GM23338 (cell line): ENCODE measurements around the gene UBAP1L. TPM values are rescaled to one million over a fixed set of nuclear protein-coding genes. Genes with fewer than 3 reads are reported as not detected.

Experiments
- ATAC-seq: fragments of 200-7000 bp; cut with Tn5 transposase; 3 replicates; pipeline ENCODE4 v1.9.1; 2020
- DNase-seq: peaks from one replicate; pipeline ENCODE4 v3.0.0-alpha.2; 2015; ENCODE audit warnings: low spot score
- H2AFZ ChIP-seq: fragments of 200-600 bp; sonication (generic); 2 replicates; pipeline ENCODE4 v1.8.0; 2016; ENCODE audit warnings: antibody characterized with exemption, mild to moderate bottlenecking, moderate library complexity
- H3F3A ChIP-seq: fragments of 200-600 bp; sonication (generic); replicated peaks from 2 replicates; pipeline ENCODE4 v1.8.0; 2017; ENCODE audit warnings: antibody characterized with exemption, mixed run types, low read depth
- H3K27ac ChIP-seq: fragments of 200-600 bp; sonication (generic); 2 replicates; pipeline ENCODE4 v1.6.1; 2016; ENCODE audit warnings: low read depth
- H3K27me3 ChIP-seq: fragments of 200-600 bp; sonication (generic); 2 replicates; pipeline ENCODE4 v1.8.0; 2016; ENCODE audit warnings: mild to moderate bottlenecking, mixed run types, moderate library complexity; ENCODE audit not compliant: insufficient read depth
- H3K36me3 ChIP-seq: fragments of 200-600 bp; sonication (generic); 2 replicates; pipeline ENCODE4 v1.8.0; 2016; ENCODE audit warnings: mild to moderate bottlenecking; ENCODE audit not compliant: insufficient read depth
- H3K4me1 ChIP-seq: fragments of 200-600 bp; sonication (generic); 2 replicates; pipeline ENCODE4 v1.8.0; 2016; ENCODE audit warnings: mild to moderate bottlenecking, moderate library complexity; ENCODE audit not compliant: insufficient read depth
- H3K4me2 ChIP-seq: fragments of 200-600 bp; sonication (generic); 2 replicates; pipeline ENCODE4 v1.7.1; 2017; ENCODE audit warnings: mixed run types
- H3K4me3 ChIP-seq: fragments of 200-600 bp; sonication (generic); 2 replicates; pipeline ENCODE4 v1.6.1; 2016; ENCODE audit warnings: mixed run types
- H3K79me2 ChIP-seq: fragments of 200-600 bp; sonication (generic); replicated peaks from 2 replicates; pipeline ENCODE4 v1.8.0; 2017; ENCODE audit warnings: mild to moderate bottlenecking; ENCODE audit not compliant: insufficient read depth
- H3K9me2 ChIP-seq: fragments of 200-600 bp; sonication (generic); 2 replicates; pipeline ENCODE4 v1.8.0; 2017; ENCODE audit not compliant: insufficient read depth
- H4K20me1 ChIP-seq: fragments of 200-600 bp; sonication (generic); replicated peaks from 2 replicates; pipeline ENCODE4 v1.8.0; 2017; ENCODE audit warnings: mild to moderate bottlenecking; ENCODE audit not compliant: insufficient read depth
- H3K27ac Mint-ChIP-seq: 2 replicates; pipeline ENCODE4 v1.8.0; 2020; ENCODE audit warnings: inconsistent platforms, mild to moderate bottlenecking, moderate library complexity, mixed read lengths
- H3K27me3 Mint-ChIP-seq: 3 replicates; pipeline ENCODE4 v1.8.0; 2022; ENCODE audit warnings: low read depth, mild to moderate bottlenecking, moderate library complexity, mixed read lengths, inconsistent platforms; ENCODE audit not compliant: insufficient read depth, poor library complexity
- H3K36me3 Mint-ChIP-seq: 3 replicates; pipeline ENCODE4 v1.8.0; 2021; ENCODE audit warnings: low read depth, mild to moderate bottlenecking, inconsistent platforms, moderate library complexity, mixed read lengths
- H3K4me1 Mint-ChIP-seq: 3 replicates; pipeline ENCODE4 v1.8.0; 2020; ENCODE audit warnings: mild to moderate bottlenecking, inconsistent platforms, mixed read lengths
- H3K4me3 Mint-ChIP-seq: 3 replicates; pipeline ENCODE4 v1.8.0; 2021; ENCODE audit warnings: moderate library complexity, mild to moderate bottlenecking, inconsistent platforms, mixed read lengths
- H3K9me3 Mint-ChIP-seq: 3 replicates; pipeline ENCODE4 v1.8.0; 2020; ENCODE audit warnings: moderate library complexity, mild to moderate bottlenecking, inconsistent platforms, mixed read lengths
- JUNB ChIP-seq: IDR thresholded peaks from one replicate; pipeline ENCODE4 v1.6.1; 2016; ENCODE audit warnings: antibody characterized with exemption; ENCODE audit not compliant: unreplicated experiment
- STAT1 ChIP-seq: IDR thresholded peaks from one replicate; pipeline ENCODE4 v1.6.1; 2016; ENCODE audit warnings: antibody characterized with exemption; ENCODE audit not compliant: unreplicated experiment
- polyA plus RNA-seq: library from polyadenylated mRNA; unstranded; fragments of >200 nt; fragmentation: Nextera tagmentation; extraction: Ambion mirVana; gene quantifications from 2 replicates; pipeline ENCODE4 v1.2.1, GENCODE V29; 2016
- total RNA-seq: library from RNA; depleted of rRNA; stranded (reverse); fragments of >200 nt; shearing (Covaris generic); gene quantifications from 2 replicates; pipeline ENCODE4 v1.2.3, GENCODE V29; 2014
- TF ChIP-seq, protein P1 (sequence below): fragments of 250-450 bp; sonication (Bioruptor Pico); IDR thresholded peaks from 2 replicates; pipeline ENCODE4 v1.5.0; 2020; ENCODE audit warnings: mild to moderate bottlenecking, moderate library complexity
- TF ChIP-seq, protein P2 (sequence below), 2 experiments: fragments of 200-600 bp in 1 of 2; sonication (generic) in 1 of 2; conservative IDR thresholded peaks; 2 replicates each; pipeline versions ENCODE4 v1.5.1 to v1.6.1; 2016 to 2017; ENCODE audit warnings: antibody characterized with exemption in 2 of 2, low read depth in 2 of 2, mild to moderate bottlenecking in 2 of 2, moderate library complexity in 1 of 2

The UBAP1L gene
- total and polyA plus RNA-seq, 2 experiments from 2014 or later, result 0.53 to 1.5 TPM

DNA sequence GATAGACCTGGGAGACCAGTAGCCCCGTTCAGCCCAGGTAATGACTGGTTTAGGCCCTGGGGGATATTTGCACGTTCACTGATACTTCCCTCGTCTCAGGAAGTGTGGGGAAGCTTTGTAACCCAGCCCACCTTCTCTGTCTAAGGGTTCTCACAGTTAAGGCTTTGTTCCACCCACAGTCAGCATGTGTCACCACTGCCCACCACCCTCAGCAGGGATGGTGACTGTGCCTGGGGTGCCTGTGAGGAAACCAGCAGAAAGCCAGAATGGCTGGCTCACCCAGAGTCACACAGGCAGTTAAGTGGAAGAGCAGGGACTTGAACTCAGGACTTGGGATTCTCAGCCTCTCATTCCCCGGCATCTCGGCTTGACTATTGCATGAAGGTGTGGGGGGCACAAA lies 33.2 kb downstream of the UBAP1L start (continued):
- TF ChIP-seq, protein P1, sequence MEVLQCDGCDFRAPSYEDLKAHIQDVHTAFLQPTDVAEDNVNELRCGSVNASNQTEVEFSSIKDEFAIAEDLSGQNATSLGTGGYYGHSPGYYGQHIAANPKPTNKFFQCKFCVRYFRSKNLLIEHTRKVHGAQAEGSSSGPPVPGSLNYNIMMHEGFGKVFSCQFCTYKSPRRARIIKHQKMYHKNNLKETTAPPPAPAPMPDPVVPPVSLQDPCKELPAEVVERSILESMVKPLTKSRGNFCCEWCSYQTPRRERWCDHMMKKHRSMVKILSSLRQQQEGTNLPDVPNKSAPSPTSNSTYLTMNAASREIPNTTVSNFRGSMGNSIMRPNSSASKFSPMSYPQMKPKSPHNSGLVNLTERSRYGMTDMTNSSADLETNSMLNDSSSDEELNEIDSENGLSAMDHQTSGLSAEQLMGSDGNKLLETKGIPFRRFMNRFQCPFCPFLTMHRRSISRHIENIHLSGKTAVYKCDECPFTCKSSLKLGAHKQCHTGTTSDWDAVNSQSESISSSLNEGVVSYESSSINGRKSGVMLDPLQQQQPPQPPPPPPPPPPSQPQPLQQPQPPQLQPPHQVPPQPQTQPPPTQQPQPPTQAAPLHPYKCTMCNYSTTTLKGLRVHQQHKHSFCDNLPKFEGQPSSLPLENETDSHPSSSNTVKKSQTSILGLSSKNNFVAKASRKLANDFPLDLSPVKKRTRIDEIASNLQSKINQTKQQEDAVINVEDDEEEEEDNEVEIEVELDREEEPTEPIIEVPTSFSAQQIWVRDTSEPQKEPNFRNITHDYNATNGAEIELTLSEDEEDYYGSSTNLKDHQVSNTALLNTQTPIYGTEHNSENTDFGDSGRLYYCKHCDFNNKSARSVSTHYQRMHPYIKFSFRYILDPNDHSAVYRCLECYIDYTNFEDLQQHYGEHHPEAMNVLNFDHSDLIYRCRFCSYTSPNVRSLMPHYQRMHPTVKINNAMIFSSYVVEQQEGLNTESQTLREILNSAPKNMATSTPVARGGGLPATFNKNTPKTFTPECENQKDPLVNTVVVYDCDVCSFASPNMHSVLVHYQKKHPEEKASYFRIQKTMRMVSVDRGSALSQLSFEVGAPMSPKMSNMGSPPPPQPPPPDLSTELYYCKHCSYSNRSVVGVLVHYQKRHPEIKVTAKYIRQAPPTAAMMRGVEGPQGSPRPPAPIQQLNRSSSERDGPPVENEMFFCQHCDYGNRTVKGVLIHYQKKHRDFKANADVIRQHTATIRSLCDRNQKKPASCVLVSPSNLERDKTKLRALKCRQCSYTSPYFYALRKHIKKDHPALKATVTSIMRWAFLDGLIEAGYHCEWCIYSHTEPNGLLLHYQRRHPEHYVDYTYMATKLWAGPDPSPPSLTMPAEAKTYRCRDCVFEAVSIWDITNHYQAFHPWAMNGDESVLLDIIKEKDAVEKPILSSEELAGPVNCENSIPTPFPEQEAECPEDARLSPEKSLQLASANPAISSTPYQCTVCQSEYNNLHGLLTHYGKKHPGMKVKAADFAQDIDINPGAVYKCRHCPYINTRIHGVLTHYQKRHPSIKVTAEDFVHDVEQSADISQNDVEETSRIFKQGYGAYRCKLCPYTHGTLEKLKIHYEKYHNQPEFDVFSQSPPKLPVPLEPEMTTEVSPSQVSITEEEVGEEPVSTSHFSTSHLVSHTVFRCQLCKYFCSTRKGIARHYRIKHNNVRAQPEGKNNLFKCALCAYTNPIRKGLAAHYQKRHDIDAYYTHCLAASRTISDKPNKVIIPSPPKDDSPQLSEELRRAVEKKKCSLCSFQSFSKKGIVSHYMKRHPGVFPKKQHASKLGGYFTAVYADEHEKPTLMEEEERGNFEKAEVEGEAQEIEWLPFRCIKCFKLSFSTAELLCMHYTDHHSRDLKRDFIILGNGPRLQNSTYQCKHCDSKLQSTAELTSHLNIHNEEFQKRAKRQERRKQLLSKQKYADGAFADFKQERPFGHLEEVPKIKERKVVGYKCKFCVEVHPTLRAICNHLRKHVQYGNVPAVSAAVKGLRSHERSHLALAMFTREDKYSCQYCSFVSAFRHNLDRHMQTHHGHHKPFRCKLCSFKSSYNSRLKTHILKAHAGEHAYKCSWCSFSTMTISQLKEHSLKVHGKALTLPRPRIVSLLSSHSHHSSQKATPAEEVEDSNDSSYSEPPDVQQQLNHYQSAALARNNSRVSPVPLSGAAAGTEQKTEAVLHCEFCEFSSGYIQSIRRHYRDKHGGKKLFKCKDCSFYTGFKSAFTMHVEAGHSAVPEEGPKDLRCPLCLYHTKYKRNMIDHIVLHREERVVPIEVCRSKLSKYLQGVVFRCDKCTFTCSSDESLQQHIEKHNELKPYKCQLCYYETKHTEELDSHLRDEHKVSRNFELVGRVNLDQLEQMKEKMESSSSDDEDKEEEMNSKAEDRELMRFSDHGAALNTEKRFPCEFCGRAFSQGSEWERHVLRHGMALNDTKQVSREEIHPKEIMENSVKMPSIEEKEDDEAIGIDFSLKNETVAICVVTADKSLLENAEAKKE (CRISPR knock-in tag), result no peak
- TF ChIP-seq, protein P2, sequence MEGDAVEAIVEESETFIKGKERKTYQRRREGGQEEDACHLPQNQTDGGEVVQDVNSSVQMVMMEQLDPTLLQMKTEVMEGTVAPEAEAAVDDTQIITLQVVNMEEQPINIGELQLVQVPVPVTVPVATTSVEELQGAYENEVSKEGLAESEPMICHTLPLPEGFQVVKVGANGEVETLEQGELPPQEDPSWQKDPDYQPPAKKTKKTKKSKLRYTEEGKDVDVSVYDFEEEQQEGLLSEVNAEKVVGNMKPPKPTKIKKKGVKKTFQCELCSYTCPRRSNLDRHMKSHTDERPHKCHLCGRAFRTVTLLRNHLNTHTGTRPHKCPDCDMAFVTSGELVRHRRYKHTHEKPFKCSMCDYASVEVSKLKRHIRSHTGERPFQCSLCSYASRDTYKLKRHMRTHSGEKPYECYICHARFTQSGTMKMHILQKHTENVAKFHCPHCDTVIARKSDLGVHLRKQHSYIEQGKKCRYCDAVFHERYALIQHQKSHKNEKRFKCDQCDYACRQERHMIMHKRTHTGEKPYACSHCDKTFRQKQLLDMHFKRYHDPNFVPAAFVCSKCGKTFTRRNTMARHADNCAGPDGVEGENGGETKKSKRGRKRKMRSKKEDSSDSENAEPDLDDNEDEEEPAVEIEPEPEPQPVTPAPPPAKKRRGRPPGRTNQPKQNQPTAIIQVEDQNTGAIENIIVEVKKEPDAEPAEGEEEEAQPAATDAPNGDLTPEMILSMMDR (conservative IDR thresholded peaks at IDR 0.05; ENCODE audit: low read depth in 2 of 2), result no peak
- TF ChIP-seq JUNB, result no peak

DNA sequence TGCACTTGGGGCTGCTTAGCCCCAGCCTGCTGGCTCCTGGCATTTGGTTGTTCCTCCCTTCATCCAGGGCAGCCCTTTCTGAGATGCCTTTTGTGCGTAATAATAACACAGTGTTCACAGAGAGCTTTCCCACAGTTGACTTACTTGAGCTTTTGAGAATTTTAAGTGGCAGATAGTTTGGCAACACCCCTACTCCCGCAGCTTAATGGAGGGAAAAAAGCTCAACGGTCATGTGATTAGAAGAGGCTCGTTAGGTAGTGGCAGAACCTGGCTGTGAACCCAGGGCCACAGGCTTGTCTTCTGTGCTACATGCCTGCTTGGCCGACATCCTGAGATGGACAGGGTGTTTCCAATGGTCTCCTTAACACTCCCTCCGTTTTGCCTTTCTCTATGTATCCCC lies 33.7 kb downstream of the UBAP1L start:
- no peak for TF ChIP-seq STAT1
- peaks cover 61% of the 10 kb centered on the region for H3K4me1 Mint-ChIP-seq
- H3K4me3 Mint-ChIP-seq, result no peak overlapping the region
- H3K27me3 ChIP-seq, result 0 out of 2 replicates have a peak, but pooled peaks cover 3% of the 10 kb centered on the region
- peaks cover 29% of the 10 kb centered on the region for H3F3A ChIP-seq
- no peaks in the 10 kb centered on the region for H3K9me2 ChIP-seq
- peaks cover 19% of the 10 kb centered on the region for H3K27me3 Mint-ChIP-seq
- no peak overlapping the region for H3K4me2 ChIP-seq
- H3K9me3 Mint-ChIP-seq, result peaks cover 3% of the 10 kb centered on the region
- no peak overlapping the region for H3K27ac ChIP-seq
- no peak for DNase-seq
- peak overlapping the region; percentile 66; the same call in 1 of the 2 replicates for H2AFZ ChIP-seq
- no peak overlapping the region for H3K4me3 ChIP-seq
- no peak for ATAC-seq
- no peaks in the 10 kb centered on the region; the same call in 2 of the 3 replicates for H3K36me3 Mint-ChIP-seq
- H3K4me1 ChIP-seq, result peaks cover 44% of the 10 kb centered on the region
- no peaks in the 10 kb centered on the region for H3K36me3 ChIP-seq
- no peak overlapping the region for H3K27ac Mint-ChIP-seq
- no peaks in the 10 kb centered on the region for H4K20me1 ChIP-seq
- no peaks in the 10 kb centered on the region for H3K79me2 ChIP-seq
